DMS 273 (cell line): Measurements from ENCODE around the gene MCM3AP.

Source experiments
- DNase-seq: peaks from one replicate; lab custom pipeline; 2025; ENCODE audit not compliant: unreplicated experiment; lab: John Stamatoyannopoulos, UW

The MCM3AP gene

DNA sequence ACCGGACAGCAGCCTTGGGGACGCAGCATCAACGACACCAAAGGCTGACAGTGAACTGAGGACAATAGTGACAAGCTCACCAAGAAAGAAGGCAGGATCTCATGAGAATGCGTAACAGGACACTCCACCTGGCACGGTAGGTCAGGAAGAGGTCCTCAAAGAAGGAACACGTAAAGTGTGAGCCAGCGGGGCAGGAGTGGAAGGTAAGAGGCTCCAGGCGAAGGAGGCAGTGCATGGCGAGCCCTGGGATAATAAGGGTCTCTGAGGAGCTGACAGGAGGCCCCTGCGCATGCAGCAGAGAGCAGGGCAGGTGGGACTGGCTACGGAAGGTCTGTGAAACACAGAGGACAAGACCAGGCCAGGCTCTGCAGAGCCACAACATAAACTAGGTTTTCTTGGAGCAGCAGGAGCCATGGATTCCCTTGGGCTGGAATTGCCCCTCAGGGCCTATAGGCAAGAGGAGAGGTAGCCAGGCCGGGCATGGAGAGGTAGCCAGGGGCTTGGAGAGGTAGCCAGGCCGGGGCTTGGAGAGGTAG lies 65.1 kb downstream of the MCM3AP start:
- DNase-seq, result no peak

- DNase-seq, result no peak
Observed at GRCh38 chr21:46219591-46220239, 65.7 kb downstream of the MCM3AP start.

GRCh38 chr21:46218906-46219590 lies 66.4 kb downstream of the MCM3AP start:
- no peak for DNase-seq

DNA sequence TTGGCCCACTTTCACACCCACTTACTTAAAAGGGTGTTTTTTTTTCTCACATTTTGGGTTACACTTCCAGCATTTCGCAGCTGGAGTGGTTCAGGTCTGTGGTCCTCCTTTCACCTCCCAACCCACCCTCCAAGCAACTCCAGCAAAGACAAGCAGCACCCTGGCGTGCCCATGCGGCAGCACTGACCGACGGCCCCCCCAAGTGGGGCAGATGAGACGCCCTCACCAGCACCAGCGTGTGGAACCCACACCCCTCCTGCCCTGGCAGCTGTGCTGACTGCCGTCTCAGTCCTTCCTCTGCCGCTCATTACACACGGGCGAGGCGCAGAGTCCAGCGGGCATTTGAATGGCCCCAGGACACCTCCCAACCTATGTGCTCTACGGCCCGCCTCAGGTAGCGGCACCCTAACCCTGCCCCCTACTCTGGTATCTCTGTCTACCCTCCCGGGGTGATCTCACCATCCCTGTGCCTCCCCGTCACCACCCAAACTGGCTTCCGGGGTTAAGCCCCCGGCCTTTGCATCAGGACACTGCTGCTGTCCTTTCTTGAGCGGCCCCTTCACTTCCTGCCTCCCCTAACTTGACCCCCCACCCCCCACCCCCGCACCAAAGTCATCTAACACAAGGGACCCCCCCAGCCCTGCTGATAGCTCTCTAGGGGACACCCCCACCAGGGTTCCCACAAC lies 67.8 kb downstream of the MCM3AP start:
- DNase-seq, result no peak

DNA sequence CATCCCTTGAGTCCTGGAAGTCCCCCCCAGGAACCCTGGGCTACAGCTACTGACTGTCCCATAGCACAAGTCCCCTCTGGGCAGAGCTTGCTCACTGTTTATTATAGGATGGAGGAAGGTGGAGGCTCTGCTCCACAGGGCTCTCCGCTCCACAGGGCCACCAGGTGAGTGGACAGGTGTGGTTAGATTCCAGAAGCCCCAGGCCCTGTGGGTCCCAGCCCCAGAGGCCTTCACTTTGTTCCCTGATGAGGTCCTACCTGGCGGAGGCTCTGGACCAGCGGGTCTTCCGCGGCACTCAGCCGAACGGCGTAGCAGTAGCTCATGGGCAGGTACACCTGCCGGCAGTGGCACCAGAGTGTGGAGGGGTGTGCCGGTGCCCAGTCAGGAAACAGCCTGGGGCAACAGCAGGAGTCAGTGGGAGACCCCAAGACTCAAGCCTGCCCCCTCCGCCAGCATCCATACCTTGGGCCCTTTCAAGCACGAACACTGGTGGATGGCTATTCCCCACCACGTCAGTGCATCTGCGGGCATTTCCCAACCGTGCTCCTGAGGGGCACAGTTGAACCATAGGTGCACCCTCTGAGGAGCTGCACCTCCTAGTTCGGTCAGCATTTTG lies 69.2 kb downstream of the MCM3AP start:
- no peak for DNase-seq

DNA sequence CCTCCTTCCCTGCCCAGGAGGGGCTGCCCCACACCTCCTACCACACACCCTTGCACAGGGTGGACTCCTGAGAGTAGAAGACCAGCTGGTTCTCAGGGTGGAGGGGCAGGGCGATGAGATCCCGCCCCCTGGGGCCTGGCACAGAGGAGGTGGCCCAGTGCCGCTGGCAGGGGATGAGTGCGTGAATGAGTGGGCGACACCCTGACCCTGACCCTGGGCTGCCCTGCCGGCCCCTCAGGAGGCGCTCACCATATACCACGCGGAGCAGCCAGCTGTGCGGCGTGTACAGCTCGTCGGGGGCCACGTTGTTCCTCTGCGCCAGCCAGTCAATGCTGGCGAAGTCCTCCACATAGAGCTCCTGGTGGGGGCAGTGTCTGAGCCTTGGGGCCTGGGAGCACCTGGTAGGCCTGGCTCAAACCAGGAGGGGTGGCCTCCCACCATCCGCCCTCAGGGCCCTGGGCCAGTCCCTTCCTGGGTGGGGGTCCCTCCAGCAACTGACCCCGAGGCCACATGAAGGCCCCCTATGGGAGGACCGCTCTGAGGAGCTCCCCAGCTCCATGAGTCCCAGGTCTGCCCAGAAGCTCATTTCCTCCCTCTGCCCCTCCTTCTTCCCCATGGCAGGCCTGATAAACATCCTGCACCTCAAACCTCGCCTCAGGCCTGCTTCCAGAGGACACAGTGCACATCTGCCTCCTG lies 69.8 kb downstream of the MCM3AP start:
- DNase-seq, result no peak

- DNase-seq, result no peak
Observed at GRCh38 chr21:46214478-46215340, 70.7 kb downstream of the MCM3AP start.

GRCh38 chr21:46213620-46214286 lies 71.7 kb downstream of the MCM3AP start:
- DNase-seq, result no peak

GRCh38 chr21:46212721-46213484 lies 72.5 kb downstream of the MCM3AP start:
- no peak for DNase-seq

DNA sequence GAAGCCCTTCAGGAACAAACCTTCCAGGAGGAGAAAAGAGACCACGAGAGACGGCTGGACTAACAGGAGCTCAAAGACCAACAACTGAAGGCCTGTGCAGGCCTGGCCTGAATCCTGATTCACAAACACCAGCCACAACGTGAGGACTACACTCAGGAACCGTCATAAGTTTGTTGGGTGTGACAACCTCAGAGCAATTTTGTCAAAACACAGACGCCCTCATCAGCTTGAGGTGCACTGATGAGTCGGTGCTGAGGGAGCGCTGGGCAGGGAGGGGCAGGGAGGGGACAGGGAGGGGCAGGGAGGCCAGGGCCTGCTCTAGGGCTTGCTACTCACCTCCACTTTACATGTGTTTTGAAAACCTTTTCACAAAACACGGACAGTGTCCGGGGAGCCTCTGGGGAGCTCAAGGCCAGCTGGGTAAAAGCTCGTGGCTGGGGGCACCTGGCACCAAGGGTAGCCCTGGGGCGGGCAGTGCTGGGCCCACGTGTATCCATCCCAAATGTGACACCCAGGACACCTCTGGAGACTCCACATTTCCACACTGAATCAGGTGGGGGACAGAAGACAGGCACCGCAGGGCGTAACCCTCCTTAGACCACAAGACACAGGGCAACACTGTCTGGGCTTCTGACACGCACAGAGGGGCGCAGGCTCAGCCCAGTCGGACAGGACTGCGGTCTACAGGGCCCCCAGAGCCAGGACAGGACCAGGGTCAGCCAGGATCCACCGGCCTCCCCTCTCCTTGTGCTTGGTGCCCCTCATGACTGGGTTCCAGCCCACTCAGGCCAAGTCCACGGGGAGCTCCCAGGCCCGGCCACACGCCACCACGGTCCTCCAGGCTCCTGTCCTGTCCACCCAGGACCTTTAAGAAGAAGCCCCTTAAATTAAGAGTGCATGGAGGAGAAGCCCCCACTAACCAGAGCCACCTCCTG lies 73.4 kb downstream of the MCM3AP start:
- no peak for DNase-seq

GRCh38 chr21:46211376-46211775 lies 74.0 kb downstream of the MCM3AP start:
- DNase-seq, result no peak

- no peak for DNase-seq
Observed at GRCh38 chr21:46210378-46211136, 74.9 kb downstream of the MCM3AP start.

GRCh38 chr21:46208761-46209721 lies 76.4 kb downstream of the MCM3AP start:
- no peak for DNase-seq

GRCh38 chr21:46207920-46208591 lies 77.4 kb downstream of the MCM3AP start:
- DNase-seq, result no peak
